HG02763 (cell line): ENCODE data around the gene THSD4.

ENCODE experiments used
- ATAC-seq: cut with Tn5 transposase; IDR thresholded peaks from one replicate; pipeline ENCODE4 v1.9.1; 2021; ENCODE audit warnings: mild to moderate bottlenecking, moderate library complexity; ENCODE audit not compliant: unreplicated experiment

The THSD4 gene

DNA sequence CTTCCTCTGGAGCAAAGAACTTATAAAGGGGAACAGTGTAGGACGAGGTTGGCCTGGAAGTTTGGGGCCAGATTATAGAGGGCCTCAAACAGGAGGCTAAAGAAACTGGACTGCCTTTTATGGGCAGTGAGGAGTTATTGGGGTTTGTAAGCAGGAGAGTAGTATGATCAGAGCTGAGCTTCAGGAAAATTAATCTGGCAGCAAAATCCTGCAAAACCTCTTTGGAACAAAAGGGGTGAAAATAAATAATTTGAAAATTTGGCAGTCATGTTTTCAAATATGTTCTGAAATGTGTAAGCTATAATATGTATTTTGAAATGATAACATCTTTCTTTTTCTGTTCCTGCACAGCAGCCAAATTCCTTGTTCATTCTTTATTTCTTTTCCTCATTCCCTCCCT, 164.9 kb downstream of the THSD4 start:
- ATAC-seq = no peak

DNA sequence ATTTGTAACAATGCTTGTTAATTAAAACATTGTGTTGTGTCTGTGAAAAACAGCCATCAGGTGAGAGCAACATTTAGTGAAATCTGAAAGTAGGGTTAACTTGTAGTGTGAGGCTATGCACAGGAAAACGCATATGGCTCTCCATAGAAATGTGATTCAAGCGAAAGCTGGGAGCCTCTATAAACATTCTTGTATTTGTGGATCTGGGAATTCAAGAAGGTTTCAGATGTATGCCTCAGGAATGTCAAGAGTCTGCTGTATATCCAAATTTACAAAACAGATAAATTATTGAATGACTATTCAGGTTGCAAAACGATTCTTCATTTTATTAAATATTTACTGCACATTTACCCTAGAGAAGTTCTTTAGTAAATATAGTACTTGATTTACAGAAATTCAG, 166.0 kb downstream of the THSD4 start:
- ATAC-seq = no peak

DNA sequence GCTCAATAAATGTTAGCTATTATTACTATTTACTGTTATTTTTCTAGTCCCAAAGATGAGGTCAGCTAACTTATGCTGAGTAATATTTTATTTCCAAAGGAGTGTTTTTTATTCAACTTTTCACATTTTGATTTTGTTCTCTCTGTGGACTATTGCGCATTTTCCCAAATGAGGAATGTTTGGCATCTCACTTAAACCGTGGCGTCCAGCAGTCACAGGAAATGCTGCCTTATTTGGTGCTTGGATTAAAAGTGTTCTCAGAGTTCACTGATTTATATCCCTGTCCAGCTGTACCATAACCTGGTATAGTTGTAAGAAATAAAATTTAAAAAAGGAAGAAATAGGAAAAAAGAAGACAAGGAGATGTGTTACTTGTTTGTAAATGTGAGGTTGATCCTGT, 166.8 kb downstream of the THSD4 start:
- ATAC-seq = no peak

DNA sequence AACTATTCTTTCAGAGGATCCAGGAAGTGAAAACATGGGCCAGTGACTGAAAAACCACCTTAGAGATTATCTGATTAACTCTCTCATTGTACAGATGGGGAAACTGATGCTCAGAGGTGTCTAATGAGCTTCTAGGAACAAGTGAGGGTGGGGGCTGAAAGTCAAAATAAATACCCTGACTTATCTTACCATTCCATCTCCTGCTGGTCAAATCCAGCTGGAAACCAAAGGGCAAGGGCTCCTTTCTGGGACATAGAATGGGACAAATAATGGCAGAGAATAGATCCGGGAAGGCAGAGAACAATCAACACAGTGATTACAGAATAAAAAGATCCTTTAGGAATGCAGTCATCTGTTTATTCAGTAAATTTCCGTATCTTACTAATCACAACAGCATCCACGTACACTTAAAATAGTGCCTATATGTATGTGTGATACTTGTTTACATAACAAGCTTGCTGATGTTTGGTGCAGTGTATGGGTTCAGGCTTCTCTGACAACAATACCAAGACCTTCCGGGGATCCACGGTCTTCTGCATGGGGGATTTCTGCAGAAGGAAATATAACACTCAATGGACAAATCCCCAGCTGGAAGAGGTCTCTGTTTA, 173.2 kb downstream of the THSD4 start:
- no peak for ATAC-seq

DNA sequence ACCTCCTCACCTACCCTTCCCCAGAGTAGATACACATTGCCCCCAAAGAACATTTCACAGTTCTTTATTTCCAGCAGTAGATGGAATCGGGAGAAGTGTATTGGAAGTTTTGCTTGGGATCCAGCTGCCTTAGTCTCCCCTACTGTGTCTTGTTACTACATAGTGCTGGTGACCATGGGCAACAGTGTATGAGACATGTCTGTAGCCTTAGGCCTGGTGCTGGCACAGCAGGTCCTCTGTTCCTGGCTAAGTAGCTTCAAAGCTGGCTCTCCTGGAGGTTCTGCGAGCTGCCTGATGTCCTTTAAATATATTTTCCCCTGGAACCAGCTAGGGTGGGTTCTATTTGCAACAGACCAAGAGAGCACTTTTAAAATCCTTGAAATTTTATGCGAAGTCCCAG, 174.7 kb downstream of the THSD4 start:
- ATAC-seq = no peak

DNA sequence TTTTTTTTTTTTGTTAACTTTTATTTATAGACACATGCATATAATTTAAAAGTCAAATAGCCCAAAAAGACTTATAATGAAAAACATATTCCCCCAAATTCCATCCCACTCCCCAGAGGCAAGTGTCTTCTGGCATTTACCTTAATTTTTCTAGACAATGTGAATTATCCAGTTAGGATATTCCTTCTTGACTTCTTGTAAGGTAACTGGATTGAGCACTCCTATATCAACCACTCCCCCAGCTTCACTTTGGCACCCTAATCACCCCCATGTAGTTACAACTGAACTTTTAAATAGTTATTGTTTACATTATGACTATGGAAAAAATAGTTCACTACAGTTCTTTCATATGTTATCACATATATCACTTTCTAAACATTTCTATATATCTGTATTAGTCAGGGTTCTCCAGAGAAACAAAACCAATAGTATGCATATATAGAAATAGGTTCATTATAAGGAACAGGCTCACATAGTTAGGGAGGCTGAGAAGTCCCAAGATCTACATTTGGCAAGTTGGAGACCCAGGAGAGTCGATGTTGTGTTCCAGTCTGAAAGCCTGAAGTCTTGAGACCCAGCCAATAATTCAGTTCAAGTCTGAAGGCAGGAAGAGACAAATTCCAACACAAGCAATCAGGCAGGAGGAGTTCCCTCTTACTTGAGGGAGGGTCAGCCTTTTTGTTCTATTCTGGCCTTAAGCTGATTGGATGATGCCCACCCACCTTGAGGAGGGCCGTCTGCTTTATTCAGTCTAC, 175.8 kb downstream of the THSD4 start:
- ATAC-seq = no peak

DNA sequence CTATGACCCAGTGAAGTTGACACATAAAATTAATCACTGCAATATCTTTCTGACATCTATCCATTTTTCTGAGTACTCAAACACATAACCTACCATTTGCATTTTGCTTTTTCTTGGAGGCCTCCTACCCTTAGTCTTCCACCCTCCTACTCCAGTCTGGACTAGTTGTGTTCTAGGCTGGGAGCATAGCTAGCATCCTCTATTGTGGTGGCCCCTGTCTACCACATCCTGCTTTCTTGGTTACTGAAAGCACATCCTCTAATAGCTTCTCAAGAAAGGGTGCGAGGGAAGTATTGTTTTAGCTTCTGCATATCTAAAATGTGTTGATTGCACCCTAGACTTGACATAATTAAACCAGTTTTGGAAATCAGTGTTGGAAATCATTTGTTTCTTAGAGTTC, 176.5 kb downstream of the THSD4 start:
- no peak for ATAC-seq

DNA sequence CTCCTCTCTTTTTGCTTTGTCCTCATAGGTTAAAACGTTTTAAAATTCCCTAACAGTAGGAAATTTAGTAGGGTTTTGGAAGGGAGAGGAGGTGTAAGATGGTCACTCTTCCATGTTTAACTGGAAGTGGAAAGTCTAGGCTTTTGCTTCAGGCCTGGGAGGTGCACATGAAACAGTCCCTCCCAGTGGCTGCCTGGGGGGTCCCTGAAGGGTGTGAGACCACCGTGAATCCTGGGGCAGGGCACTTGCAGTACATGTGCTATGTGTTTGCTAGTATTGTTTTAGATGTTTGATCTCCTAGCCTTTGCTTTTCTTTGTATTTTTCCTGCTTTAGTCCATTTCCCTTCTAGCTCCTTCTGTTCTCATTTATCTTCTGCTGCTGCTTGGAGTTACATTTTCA, 178.5 kb downstream of the THSD4 start:
- ATAC-seq = no peak

DNA sequence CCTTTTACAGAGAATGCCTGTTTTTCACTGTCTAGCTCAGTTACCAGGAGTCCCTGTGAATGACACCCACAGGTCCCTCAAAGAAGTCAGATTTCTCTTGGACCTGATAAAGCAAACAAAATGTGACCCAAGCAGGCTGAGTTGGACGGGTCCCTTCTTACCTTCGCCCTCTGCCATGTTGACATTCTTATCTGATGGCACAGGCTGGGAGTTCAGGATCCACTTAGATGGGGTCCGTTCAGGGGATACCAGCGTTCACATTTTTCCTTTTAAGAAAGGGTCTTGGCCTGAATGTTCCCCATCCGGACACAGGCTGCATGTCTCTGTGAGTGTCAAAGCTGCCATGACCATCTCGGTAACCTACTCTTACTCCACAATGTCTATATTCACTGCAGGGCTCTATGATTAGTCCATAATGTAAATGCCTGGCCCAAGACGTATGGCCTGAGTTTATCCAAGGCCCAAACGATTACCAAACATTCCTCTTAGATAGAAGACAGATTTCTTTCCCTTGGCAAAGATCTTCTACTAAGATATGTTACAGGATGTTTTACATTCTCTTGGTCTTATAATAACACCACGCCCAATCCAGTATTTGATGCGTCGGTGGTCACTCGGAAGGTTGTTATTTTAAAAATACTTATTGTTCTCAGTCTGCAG, 179.1 kb downstream of the THSD4 start:
- ATAC-seq = no peak

DNA sequence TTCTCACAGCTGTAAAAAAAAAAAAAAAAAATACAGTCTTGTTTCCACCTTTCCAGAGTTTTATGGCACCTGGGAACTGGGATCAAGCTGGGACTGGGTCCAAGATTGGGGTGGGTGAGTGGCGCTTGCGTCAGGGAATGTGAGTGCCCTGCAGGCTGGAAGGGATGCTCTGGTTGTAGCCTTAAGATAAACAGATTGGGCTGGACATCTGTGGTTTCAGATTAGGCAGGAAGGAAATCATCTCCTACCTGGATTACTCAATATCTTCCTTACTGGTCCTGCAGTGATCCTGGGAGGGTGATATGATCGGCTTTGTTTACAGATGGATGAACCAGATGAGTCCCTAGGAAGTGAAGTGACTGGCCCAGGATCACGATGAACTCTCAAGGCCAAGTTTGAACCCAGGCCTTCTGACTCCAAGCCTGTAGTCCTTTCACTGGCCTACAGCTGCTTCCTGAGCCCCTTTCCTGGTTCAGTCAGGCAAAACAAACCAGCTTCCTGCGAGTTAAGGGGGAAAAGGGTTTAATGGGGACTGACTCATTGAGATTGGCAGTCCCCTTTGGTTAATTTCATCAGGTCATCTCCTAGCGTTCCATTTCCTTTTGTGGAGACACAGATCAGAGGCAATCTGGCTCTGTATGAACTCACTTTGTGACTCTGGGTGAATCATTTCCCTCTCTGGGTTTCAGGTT, 179.8 kb downstream of the THSD4 start:
- ATAC-seq = no peak

DNA sequence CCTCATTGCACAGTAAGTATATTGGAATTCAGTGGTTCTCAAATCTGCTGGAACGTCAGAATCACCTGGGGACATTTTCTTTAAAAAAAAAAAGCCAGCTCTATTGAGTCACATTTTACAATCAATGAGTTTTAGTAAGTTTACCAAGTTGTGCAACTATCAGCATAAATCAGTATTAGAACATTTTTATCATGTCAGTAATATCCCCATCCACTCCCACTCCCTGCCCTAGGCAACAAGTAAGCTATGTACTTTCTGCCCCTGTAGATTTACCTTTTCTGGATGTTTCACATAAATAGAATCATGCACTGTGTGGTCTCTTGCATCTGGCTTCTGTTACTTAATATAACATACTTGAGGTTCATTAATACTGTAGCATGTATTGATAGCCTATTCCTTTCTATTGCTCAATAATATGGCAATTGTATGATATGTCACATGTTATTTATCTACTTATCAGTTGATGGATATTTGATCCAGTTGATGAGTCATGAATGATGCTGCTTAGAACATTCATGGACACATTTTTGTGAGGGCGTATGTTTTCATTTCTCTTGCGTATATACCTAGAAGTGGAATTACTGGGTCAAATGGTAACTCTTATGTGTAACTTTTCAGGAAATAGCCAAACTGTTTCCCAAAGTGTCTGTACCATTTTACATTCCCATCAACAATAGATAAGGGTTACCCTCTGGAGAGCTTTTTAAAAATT, 180.5 kb downstream of the THSD4 start:
- no peak for ATAC-seq

DNA sequence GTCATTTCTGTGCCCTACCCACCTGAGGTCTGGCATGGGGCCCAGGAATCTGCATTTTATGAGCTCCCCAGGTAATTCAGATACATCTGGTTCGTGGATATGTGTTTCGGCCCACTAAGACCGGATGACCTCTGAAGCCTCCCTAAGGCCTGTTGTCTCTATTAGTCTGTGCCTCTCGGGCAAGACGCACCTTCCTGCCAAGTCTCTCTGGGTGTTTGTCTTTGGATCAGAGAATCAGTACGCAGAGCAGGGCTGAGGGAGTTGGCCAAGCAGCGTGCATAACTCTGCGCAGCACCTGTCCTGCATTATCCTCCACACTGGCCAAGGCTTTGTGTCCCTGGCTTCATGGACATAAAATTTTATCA, 181.0 kb downstream of the THSD4 start:
- no peak for ATAC-seq

DNA sequence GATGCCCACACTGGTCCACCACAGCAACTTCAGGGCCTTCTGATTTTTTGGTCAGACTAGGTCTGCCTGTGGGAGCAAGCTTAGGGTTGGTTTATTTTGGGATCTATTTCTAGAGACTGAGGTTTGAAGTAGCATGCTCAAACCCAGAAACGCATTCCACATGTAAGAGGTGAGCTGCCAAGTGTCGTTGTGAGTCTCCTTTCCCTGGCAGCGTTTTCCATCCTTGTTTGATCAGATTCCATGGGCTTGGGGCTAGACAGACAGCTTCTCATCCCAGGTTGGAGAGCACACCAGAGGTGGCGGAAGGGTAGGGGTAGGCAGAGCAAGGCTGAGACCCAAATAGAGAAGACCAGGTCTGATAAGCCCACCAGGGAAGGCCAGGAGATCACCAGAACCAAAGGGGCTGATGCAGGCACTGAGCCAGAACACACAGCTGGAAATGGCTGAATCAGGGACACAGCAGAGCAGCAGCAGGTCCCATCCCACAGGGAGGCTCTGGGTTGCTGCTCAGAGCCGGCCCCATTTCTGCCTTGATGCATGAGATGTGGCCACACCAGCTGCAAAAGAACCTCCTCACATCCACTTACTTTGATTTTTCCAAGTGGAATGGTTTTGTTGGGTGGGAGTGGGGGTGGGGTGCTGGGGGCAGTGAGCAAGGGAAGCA, 186.8 kb downstream of the THSD4 start:
- no peak for ATAC-seq

DNA sequence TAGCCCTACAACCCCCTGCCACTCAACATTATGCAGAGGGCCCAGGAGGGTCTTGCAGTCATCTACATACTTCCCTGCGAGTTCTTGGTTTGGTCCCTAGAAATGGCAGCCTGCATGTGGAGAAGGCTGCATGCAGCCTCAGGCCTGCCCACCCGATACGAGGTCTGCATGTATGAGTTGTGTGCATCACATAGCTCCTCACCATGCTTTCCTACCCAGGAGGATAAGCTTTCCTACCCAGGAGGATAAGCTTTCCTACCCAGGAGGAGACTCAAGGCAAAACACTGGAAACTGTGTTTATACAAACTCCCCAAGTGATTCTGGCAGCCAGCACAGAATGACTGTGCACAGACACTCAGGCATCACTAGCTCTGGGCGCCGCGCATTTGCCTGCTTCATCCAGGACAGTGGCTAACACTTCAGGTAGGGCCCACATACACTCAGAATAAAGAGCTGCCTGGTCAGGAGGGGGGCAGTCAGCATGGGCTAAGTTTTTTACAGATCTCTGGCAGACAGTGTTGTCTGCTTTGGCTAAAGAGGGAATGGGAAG, 187.7 kb downstream of the THSD4 start:
- no peak for ATAC-seq

DNA sequence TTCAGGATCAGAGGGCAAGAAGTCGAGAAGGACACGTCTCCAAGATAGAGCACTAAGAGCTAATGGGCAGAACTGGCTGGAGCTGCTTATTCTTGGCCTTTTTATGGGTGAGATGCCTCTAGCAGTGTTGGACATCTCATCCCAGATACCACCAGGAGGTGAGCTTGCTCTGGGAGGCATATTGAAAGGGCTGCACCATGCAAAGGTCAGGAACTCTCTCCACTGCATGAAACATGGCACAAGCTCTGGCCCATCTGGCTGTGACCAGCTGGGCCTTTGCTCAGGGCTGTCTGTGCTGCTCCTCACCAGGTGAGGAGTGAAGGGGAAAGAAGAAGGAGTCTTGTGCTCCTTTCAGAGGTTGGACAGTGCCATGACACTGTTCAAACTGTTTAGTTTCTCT, 188.7 kb downstream of the THSD4 start:
- no peak for ATAC-seq

DNA sequence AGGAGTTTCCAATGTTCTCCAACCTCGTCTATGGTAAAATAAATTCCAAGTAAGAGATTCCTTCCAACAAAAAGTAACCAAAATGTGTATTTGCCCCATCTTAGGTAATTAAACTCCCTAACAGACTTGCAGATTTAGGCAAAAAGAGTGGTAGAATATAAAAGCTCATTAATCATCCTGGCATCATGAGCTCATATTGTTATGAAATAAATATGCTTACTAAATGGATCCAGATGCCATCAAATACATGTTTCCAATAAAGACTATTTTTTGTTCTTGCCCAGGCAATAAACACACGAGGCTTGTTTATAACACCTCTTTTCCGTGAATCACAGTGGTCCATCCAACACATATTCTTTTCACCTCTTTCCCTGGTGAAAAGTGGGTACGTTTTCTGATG, 189.4 kb downstream of the THSD4 start:
- no peak for ATAC-seq

DNA sequence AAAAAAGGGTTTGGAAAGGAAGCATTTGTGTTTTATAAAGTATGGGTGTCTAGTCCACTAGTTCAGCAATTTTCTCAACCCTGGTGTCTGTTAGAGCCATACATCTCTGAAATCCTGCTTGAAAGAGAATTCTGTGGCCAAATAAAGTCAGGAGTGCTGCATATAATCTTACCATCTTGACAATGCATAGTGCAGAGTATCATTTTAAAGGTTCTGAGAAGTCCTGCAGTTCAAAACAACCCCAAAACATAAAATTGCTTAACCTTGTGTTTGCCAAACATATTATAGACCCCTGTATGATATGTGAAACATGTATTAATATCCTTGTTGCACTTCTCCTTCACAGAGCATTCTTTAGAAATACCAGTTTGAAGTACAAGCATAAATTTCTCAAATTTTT, 191.3 kb downstream of the THSD4 start:
- no peak for ATAC-seq

DNA sequence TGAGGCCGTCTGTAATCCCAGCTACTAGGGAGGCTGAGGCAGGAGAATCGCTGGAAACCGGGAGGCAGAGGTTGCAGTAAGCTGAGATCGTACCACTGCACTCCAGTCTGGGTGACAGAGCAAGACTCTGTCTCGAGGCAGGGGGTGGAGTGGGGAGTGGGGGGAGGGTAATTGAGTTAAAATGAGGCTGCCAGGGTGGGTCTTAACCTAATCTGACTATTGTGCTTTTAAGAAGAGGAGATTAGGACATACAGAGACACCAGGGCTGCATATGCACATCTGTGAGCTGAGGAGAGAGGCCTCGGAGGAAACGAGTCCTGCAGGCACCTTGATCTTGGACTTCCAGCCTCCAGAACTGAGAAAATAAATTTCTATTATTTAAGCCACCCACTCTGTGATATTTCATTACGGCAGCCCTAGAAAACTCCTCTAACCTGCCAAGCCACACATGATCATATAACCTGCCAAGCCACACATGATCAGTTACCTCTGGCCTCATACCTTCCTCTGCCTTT, 197.0 kb downstream of the THSD4 start:
- ATAC-seq = no peak

DNA sequence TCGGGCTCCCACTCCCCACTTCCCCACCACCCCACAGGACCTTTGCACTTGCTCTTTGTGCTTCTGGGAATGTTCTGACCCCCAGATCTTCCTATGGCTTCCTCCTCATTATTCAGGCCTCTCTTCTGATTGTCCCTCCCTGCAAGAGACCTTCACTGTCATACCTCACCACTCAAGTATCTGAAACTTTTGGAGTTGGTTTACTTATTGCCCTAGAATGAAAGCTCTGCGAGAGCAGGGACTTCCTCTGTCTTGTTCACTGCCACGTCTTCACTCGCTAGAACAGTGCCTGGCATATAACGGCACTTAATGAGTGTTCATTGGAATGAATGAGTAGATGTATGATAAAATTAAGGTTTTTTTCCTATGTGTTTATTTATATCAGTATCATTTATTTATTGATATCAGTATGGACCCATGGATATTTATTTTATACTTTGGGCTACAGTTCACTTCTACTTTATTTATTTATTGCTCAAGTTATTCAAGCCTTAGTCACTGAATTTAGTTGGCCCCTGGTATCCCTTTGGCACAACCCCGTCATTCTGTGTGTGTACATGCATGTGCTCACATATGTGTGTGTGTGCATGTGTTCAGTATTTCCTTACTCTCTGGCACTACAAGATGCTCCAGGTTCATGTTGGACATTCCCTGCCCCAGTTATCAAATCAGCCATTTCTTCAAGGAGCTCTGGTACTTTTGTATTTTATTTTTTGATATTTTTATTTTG, 197.6 kb downstream of the THSD4 start:
- ATAC-seq = no peak

DNA sequence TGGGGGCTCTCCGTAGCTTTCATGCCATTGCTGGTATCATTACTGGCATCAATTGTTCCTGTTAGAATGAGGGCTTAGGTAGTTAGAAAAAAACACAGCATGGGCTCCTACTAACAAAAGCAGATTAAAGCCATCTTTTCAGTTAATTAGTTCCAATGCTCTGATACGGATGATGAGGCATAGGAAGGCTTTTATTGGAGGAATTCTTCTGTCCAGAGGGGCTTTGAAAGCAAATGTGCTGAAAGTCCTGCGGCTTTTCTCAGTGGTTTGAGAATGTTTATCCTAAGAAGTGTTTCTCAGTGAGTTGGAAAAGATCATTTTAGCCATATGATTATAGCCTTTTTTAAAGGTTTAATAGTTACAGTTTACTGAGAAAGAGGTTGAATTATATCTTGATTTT, 198.5 kb downstream of the THSD4 start:
- ATAC-seq = no peak
